Activated T-cell treated with anti-CD3 and anti-CD28 coated beads, Interleukin-2, amount 50 U/mL, for 24 hours (primary cell): Measurements from ENCODE around the gene PIN1.
"Not testable (repeated sequence)": the region's sequence is repeated elsewhere in the genome, so short reads cannot be mapped to it uniquely, and the experiment has no call there.

Source experiments
- DNase-seq: peaks from one replicate; pipeline ENCODE4 v3.0.0-alpha.2; 2020
- H3K27ac Mint-ChIP-seq: 2 replicates; pipeline ENCODE4 v1.8.0; 2020; ENCODE audit warnings: mild to moderate bottlenecking, mixed read lengths
- H3K27me3 Mint-ChIP-seq: 2 replicates; pipeline ENCODE4 v1.8.0; 2020; ENCODE audit warnings: mixed read lengths
- H3K36me3 Mint-ChIP-seq: 2 replicates; pipeline ENCODE4 v1.8.0; 2020; ENCODE audit warnings: low read depth, mixed read lengths
- H3K4me1 Mint-ChIP-seq: 2 replicates; pipeline ENCODE4 v1.8.0; 2020; ENCODE audit warnings: low read depth, mixed read lengths
- H3K4me3 Mint-ChIP-seq: 2 replicates; pipeline ENCODE4 v1.8.0; 2020; ENCODE audit warnings: mild to moderate bottlenecking, moderate library complexity, mixed read lengths
- H3K9me3 Mint-ChIP-seq: 2 replicates; pipeline ENCODE4 v1.8.0; 2020; ENCODE audit warnings: mixed read lengths

Gene PIN1

GRCh38 chr19:9835507-9835949 lies 410 bp downstream of the PIN1 start:
- H3K27ac Mint-ChIP-seq, result peak overlapping the region; percentile 89
- no peaks in the 10 kb centered on the region for H3K27me3 Mint-ChIP-seq
- no peaks in the 10 kb centered on the region for H3K9me3 Mint-ChIP-seq
- peaks cover 23% of the 10 kb centered on the region for H3K4me1 Mint-ChIP-seq
- H3K4me3 Mint-ChIP-seq, result peak overlapping the region; percentile 89
- H3K36me3 Mint-ChIP-seq, result peaks cover 48% of the 10 kb centered on the region
- DNase-seq, result peak; percentile 53

- Mint-ChIP-seq H3K9me3 (no peaks in the 10 kb centered on the region), H3K4me3 (peak overlapping the region; percentile 89), H3K36me3 (peaks cover 51% of the 10 kb centered on the region), H3K27ac (peak overlapping the region; percentile 89), H3K27me3 (no peaks in the 10 kb centered on the region), H3K4me1 (peaks cover 23% of the 10 kb centered on the region)
- DNase-seq, result no peak
Measured at GRCh38 chr19:9836021-9836420, 903 bp downstream of the PIN1 start.

- Mint-ChIP-seq H3K9me3 (no peaks in the 10 kb centered on the region), H3K4me1 (peaks cover 23% of the 10 kb centered on the region), H3K36me3 (peaks cover 69% of the 10 kb centered on the region), H3K4me3 (no peak overlapping the region), H3K27me3 (no peaks in the 10 kb centered on the region), H3K27ac (no peak overlapping the region)
- DNase-seq, result no peak
Measured at GRCh38 chr19:9838324-9838723, 3.2 kb downstream of the PIN1 start.

- no peak overlapping the region for H3K27ac Mint-ChIP-seq
- no peaks in the 10 kb centered on the region for H3K27me3 Mint-ChIP-seq
- peaks cover 78% of the 10 kb centered on the region for H3K36me3 Mint-ChIP-seq
- no peak for DNase-seq
- H3K9me3 Mint-ChIP-seq, result no peaks in the 10 kb centered on the region
- no peak overlapping the region for H3K4me3 Mint-ChIP-seq
- H3K4me1 Mint-ChIP-seq, result peaks cover 20% of the 10 kb centered on the region
Measured at GRCh38 chr19:9839415-9839814, 4.3 kb downstream of the PIN1 start.

- Mint-ChIP-seq H3K36me3 (peaks cover 96% of the 10 kb centered on the region), H3K27ac (no peak overlapping the region), H3K4me3 (no peak overlapping the region), H3K27me3 (no peaks in the 10 kb centered on the region), H3K4me1 (peaks cover 28% of the 10 kb centered on the region), H3K9me3 (no peaks in the 10 kb centered on the region)
- DNase-seq, result no peak
Measured at GRCh38 chr19:9842834-9843625, 7.9 kb downstream of the PIN1 start.

- not testable (repeated sequence) for DNase-seq
- Mint-ChIP-seq H3K4me1 (peaks cover 26% of the 10 kb centered on the region), H3K36me3 (peaks cover 97% of the 10 kb centered on the region)
Measured at GRCh38 chr19:9843626-9844273, 8.6 kb downstream of the PIN1 start.

GRCh38 chr19:9847087-9847671 lies 12.1 kb downstream of the PIN1 start:
- Mint-ChIP-seq H3K27me3 (no peaks in the 10 kb centered on the region), H3K36me3 (peaks cover 74% of the 10 kb centered on the region), H3K4me3 (no peak overlapping the region), H3K27ac (peak overlapping the region; percentile 77), H3K4me1 (peaks cover 24% of the 10 kb centered on the region), H3K9me3 (no peaks in the 10 kb centered on the region)
- peak; percentile 71 for DNase-seq

More at GRCh38 chr19:9843626-9844273, 8.6 kb downstream of the PIN1 start:
- not testable (repeated sequence) for H3K9me3 Mint-ChIP-seq, H3K27ac Mint-ChIP-seq, H3K4me3 Mint-ChIP-seq, H3K27me3 Mint-ChIP-seq

GRCh38 chr19:9848060-9848459 lies 12.9 kb downstream of the PIN1 start:
- no peak overlapping the region for H3K4me3 Mint-ChIP-seq
- peaks cover 66% of the 10 kb centered on the region for H3K36me3 Mint-ChIP-seq
- H3K27ac Mint-ChIP-seq, result peak overlapping the region; percentile 68
- no peaks in the 10 kb centered on the region for H3K9me3 Mint-ChIP-seq
- H3K4me1 Mint-ChIP-seq, result peaks cover 29% of the 10 kb centered on the region
- peak; percentile 52 for DNase-seq
- H3K27me3 Mint-ChIP-seq, result no peaks in the 10 kb centered on the region

- no peak overlapping the region for H3K4me3 Mint-ChIP-seq
Measured at GRCh38 chr19:9848762-9849161, 13.6 kb downstream of the PIN1 start.

GRCh38 chr19:9849791-9850190 lies 14.7 kb downstream of the PIN1 start:
- Mint-ChIP-seq H3K36me3 (peaks cover 58% of the 10 kb centered on the region), H3K4me1 (peaks cover 39% of the 10 kb centered on the region)

More at GRCh38 chr19:9848762-9849161, 13.6 kb downstream of the PIN1 start:
- Mint-ChIP-seq H3K4me1 (peaks cover 34% of the 10 kb centered on the region), H3K27ac (peak overlapping the region; percentile 68), H3K9me3 (no peaks in the 10 kb centered on the region), H3K36me3 (peaks cover 62% of the 10 kb centered on the region), H3K27me3 (no peaks in the 10 kb centered on the region)
- no peak for DNase-seq

GRCh38 chr19:9850235-9850959 lies 15.3 kb downstream of the PIN1 start:
- H3K36me3 Mint-ChIP-seq, result peaks cover 52% of the 10 kb centered on the region
- H3K4me1 Mint-ChIP-seq, result peaks cover 34% of the 10 kb centered on the region
- H3K9me3 Mint-ChIP-seq, result no peaks in the 10 kb centered on the region
- H3K4me3 Mint-ChIP-seq, result no peak overlapping the region
- no peak for DNase-seq
- no peaks in the 10 kb centered on the region for H3K27me3 Mint-ChIP-seq
- no peak overlapping the region for H3K27ac Mint-ChIP-seq

More at GRCh38 chr19:9849791-9850190, 14.7 kb downstream of the PIN1 start:
- no peak for DNase-seq
- H3K9me3 Mint-ChIP-seq, result no peaks in the 10 kb centered on the region
- no peak overlapping the region for H3K27ac Mint-ChIP-seq
- no peaks in the 10 kb centered on the region for H3K27me3 Mint-ChIP-seq
- H3K4me3 Mint-ChIP-seq, result no peak overlapping the region

- H3K9me3 Mint-ChIP-seq, result no peaks in the 10 kb centered on the region
- H3K4me1 Mint-ChIP-seq, result peaks cover 52% of the 10 kb centered on the region
- no peaks in the 10 kb centered on the region for H3K27me3 Mint-ChIP-seq
- no peak overlapping the region for H3K4me3 Mint-ChIP-seq
- DNase-seq, result no peak
- no peak overlapping the region for H3K27ac Mint-ChIP-seq
- H3K36me3 Mint-ChIP-seq, result peaks cover 20% of the 10 kb centered on the region
Measured at GRCh38 chr19:9854282-9854846, 19.2 kb downstream of the PIN1 start.

- no peaks in the 10 kb centered on the region for H3K27me3 Mint-ChIP-seq
- H3K4me3 Mint-ChIP-seq, result no peak overlapping the region
- H3K9me3 Mint-ChIP-seq, result no peaks in the 10 kb centered on the region
- peaks cover 70% of the 10 kb centered on the region for H3K4me1 Mint-ChIP-seq
- peak overlapping the region; percentile 83 for H3K27ac Mint-ChIP-seq
- no peak for DNase-seq
- H3K36me3 Mint-ChIP-seq, result peaks cover 14% of the 10 kb centered on the region
Measured at GRCh38 chr19:9856609-9857008, 21.5 kb downstream of the PIN1 start.
